T-helper 2 cell treated with Interferon-gamma antibody and Interleukin-4, amounts not matched to agents 100 ng/mL and 5 ng/mL, for 36 hours (primary cell): Measurements from ENCODE around the gene FAM200A. TPM values are rescaled to one million over a fixed set of nuclear protein-coding genes. Genes with fewer than 3 reads are reported as not detected.

Source experiments
- intact Hi-C: fragments of 100-400 bp; cut with micrococcal nuclease; formaldehyde crosslinking; loops from one replicate; pipeline ENCODE4 v1.15.1; 2023
- total RNA-seq: library from RNA; stranded (reverse); gene quantifications from 2 replicates; pipeline ENCODE4 v1.2.3, GENCODE V29; 2022

Gene FAM200A
- total RNA-seq, 1 donor from 2014 or later: 5.2 TPM

DNA sequence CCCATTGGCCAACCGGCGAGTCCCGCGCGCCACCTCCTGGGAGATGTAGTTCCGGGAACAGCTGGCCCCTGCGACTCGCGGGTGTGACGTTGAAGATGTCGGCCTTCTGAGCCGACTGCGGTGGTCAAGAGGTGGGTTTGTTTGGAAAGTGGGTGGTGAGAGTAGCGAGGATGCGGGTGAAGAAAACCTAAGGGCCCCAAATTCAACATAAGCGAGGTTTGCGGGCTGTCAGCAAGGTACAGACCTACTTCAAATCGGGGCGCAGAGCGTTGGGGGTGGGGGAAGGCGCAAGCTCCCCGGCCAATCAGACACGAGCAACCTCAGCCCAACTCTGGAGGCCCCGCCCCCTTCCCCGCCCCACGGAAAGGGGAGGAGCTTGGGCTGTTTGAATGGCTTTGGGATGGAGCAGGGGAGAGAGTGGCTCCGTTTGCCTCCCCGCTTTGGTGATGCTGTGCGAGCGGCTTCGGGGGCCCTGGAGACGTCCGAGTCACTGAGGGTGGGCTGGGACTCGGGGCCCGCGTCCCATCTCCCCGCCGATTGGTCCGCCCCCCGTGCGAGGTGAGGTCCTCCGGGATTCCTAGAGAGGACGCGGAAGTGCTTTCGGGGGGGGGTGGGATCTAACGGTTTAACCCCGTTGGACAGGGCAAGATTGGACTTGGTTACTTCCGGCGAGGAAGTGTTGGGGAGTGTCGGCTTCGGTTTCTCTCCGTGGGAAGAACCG lies 47.2 kb downstream of the FAM200A start, which contains the start of gene ZKSCAN5:
ZKSCAN5 (plus strand) TSS at position 60 of the 721 bp plus-strand sequence. CDS start 1,383 bp downstream, outside the sequence.
- intact Hi-C loops: loop anchor here (1.0 to 5.0 kb wide), 9 partner anchors 32 to 924 kb away; partner anchors contain the start of genes BUD31, CPSF4, MEPCE and PDAP1

- intact Hi-C loops: loop anchor here (1.0 to 5.0 kb wide), 7 partner anchors 32 to 925 kb away; partner anchors contain the start of genes BUD31, CPSF4, MEPCE and PDAP1
These were observed 47.7 kb downstream of the FAM200A start for GRCh38 chr7:99504281-99504602.

- intact Hi-C loops: loop anchor here (5.0 kb wide), 1 partner anchor 581 kb away; the partner anchor contains the start of gene ZNF3
These were observed 50.7 kb downstream of the FAM200A start for GRCh38 chr7:99501236-99501635.

- intact Hi-C loops: loop anchor here (1.0 to 5.0 kb wide), 4 partner anchors 28 to 582 kb away; partner anchors contain the start of genes ZNF3, ZNF655, ZNF789 and ZSCAN25
These were observed 51.3 kb downstream of the FAM200A start for GRCh38 chr7:99500637-99501009.

GRCh38 chr7:99499721-99500636 lies 51.9 kb downstream of the FAM200A start, which contains the start of gene ZNF394:
Gene ZNF394 (minus strand): TSS chr7:99500281. CDS start chr7:99500093, 188 bp downstream.
- intact Hi-C loops: loop anchor here (1.0 to 5.0 kb wide), 5 partner anchors 28 to 582 kb away; partner anchors contain the start of genes FAM200A, ZNF3, ZNF655 and ZNF789

DNA sequence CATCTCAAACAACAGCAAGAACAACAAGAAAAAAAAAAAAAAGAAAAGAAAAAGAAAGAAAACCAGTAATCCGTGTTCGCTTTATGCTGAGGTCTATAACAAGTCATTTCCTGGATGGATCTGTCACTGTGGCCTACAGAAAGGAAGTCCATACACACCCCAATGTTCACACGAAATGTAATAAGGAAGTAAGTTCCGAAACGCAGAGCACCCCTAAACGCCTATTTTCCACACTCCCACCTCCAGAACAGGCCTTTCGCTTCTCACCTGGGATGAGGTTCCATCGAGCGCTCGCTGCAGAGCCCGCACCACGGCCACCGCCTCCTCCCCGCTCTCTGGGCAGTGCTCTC lies 52.6 kb downstream of the FAM200A start:
- intact Hi-C loops: loop anchor here (1.0 kb wide), 1 partner anchor 53 kb away; the partner anchor contains the start of gene FAM200A

DNA sequence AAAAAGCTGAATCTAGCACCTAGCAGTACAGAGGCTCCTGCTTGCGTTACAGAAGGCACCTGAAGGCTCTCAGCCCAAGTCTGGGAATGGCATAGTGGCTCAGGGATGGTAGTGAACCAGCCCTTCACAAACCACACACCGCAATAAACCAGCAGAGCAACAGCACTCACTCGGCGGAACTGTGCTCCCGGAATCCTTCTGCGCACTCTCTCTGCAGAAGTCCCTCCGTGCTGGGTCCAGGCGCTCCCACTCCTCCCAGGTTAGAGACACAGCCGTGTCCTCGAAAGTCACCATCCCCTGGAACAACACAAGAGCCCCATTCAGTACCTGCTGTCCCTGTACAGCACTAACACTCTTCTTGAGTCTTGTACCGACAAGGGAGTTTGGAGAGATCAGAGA lies 53.4 kb downstream of the FAM200A start:
- intact Hi-C loops: no loop called here

GRCh38 chr7:99497766-99498545 lies 54.0 kb downstream of the FAM200A start:
- intact Hi-C loops: no loop called here

Other genes starting within 250 kb of the FAM200A start
- 65.6 and 68.4 TPM in 2 replicates for gene ARPC1A, start 226.2 kb downstream of the FAM200A start, total RNA-seq
- 361 and 368 TPM in 2 replicates for gene ARPC1B, start 177.4 kb downstream of the FAM200A start, total RNA-seq
- gene PDAP1, start 143.5 kb downstream of the FAM200A start, total RNA-seq: 107 TPM in 2 replicates
- 92.7 and 95.8 TPM in 2 replicates for gene BUD31, start 143.1 kb downstream of the FAM200A start, total RNA-seq
- 9.4 and 11.7 TPM in 2 replicates for gene PTCD1, start 113.3 kb downstream of the FAM200A start, total RNA-seq
- 69.2 and 72.8 TPM in 2 replicates for gene CPSF4, start 113.2 kb downstream of the FAM200A start, total RNA-seq
- gene ATP5MF, start 85.9 kb downstream of the FAM200A start, total RNA-seq: 379 and 383 TPM in 2 replicates
- gene ZNF789, start 79.2 kb downstream of the FAM200A start, total RNA-seq: 29.5 and 31.0 TPM in 2 replicates
- 47.7 and 48.5 TPM in 2 replicates for gene ZNF394, start 51.8 kb downstream of the FAM200A start, total RNA-seq
- gene ZKSCAN5, start 47.5 kb downstream of the FAM200A start, total RNA-seq: 11.4 and 11.6 TPM in 2 replicates
- 89.8 and 94.6 TPM in 2 replicates for gene ZNF655, start 6.5 kb upstream of the FAM200A start, total RNA-seq
- gene TMEM225B, start 46.2 kb upstream of the FAM200A start, total RNA-seq: 1.2 and 2.4 TPM in 2 replicates
- gene ZSCAN25, start 64.8 kb upstream of the FAM200A start, total RNA-seq: 31.1 and 32.0 TPM in 2 replicates
- not detected in 2 replicates for gene CYP3A5, start 127.9 kb upstream of the FAM200A start, total RNA-seq
- not detected in 2 replicates for gene CYP3A7, start 183.1 kb upstream of the FAM200A start, total RNA-seq
- gene CYP3A4, start 232.1 kb upstream of the FAM200A start, total RNA-seq: not detected in 2 replicates